AML-193 (cell line): Measurements from ENCODE around the gene SEMA4B.
"Not testable (repeated sequence)": the region's sequence is repeated elsewhere in the genome, so short reads cannot be mapped to it uniquely, and the experiment has no call there.

Source experiments
- DNase-seq, 2 experiments: peaks; one replicate each; lab custom pipeline; 2025; lab: John Stamatoyannopoulos, UW

The SEMA4B gene

DNA sequence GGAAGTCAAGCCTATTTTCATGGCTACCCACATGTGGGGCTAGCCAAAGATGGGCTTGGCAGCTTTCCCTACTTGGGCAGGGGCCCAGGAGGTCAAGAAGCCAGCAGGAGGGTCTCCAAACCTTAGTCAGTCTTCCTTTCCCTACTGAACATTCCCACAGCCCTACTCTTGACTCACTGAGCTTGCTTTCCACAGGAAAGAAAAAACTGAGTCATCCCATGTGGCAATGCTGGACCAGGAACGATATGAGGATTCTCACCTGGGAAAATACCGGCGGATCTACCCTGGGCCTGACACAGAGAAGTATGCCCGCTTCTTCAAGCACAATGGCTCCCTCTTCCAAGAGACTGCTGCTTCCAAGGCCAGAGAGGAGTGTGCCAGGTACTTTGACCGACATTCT is 60.7 kb downstream of the SEMA4B start:
- no peak for DNase-seq

DNA sequence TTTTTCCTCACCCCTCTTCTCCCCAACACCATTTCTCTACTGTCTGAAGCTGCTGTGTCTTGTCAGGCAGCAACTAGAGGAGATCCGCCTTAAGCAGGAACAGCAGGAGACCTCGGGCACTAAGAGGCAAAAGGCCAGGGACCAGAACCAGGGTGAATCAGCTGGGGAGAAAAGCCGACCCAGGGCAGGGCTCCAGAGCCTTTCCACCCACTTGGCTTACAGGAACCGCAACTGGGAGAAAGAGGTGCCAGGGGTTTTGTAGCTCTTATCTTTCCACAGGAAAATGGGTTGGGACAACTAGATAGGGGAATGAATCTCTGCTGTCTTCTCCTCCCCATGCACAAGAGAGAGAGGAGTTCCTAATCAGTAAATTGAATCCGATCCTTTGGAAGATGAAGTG is 61.3 kb downstream of the SEMA4B start:
- no peak for DNase-seq

DNA sequence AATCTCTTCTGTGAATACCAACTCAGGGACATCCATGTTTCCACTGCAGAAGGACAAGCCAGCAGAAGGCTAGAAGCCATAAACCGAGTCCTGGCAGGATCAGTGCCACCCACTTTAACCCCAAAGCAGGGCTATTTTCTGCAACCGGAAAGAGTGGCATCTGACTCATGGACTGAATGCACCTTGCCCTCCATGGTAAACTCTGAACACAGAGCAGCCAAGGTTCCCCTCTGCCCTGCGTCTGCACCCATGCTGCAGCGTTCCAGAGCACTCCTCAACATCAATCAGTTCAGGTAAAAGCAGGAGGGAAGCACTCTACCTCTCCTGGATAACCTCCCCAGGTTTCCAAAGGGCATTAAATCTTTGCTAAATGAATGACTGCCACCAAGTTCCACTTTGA is 63.5 kb downstream of the SEMA4B start:
- peak; percentile 14 to 43 for DNase-seq

DNA sequence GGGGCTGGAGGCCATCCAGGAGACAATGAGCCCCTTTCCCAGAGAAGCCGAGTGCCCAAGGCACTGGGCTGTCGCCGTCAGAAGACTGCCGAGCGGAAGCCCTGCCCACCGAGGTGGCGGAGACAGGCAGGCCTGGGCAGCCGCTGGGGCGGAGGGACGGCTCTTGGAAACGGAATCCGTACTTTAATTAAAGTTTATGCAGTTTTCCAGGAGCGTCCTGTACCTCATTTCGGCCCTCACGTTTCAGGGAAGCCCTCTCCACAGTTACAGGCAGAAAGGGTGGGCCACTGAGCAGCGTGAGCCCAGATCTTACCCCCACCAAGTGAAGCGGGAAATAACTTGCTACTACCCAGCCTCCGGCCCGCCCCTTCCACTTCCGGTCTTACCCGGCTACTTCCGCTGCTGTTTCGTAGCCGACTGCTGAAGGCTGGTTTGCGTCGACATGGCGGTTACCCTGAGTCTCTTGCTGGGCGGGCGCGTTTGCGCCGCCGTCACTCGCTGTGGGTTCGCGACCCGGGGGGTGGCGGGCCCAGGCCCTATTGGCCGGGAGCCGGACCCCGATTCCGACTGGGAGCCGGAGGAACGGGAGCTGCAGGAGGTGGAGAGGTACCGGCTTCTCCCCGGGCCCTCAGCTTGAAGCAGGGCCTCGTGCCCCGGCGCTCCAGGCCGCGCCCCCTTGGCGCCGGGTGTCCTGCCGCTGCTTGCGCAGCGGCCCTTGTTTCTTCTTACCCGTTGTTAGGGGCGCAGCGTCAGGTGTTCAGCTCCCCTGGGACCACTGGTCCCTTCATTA is 64.3 kb downstream of the SEMA4B start, which contains the start of gene NGRN:
NGRN (plus strand) TSS at position 402 of the 790 bp plus-strand sequence; CDS start at position 443, 41 bp downstream.
- DNase-seq, result peak; percentile 82 to 84

GRCh38 chr15:90266061-90266431 is 64.9 kb downstream of the SEMA4B start:
- peak; percentile 30 to 34 for DNase-seq

- DNase-seq, result no peak
Measured at GRCh38 chr15:90266485-90266884, 65.4 kb downstream of the SEMA4B start.

- DNase-seq, result no peak
Measured at GRCh38 chr15:90268415-90268814, 67.3 kb downstream of the SEMA4B start.

DNA sequence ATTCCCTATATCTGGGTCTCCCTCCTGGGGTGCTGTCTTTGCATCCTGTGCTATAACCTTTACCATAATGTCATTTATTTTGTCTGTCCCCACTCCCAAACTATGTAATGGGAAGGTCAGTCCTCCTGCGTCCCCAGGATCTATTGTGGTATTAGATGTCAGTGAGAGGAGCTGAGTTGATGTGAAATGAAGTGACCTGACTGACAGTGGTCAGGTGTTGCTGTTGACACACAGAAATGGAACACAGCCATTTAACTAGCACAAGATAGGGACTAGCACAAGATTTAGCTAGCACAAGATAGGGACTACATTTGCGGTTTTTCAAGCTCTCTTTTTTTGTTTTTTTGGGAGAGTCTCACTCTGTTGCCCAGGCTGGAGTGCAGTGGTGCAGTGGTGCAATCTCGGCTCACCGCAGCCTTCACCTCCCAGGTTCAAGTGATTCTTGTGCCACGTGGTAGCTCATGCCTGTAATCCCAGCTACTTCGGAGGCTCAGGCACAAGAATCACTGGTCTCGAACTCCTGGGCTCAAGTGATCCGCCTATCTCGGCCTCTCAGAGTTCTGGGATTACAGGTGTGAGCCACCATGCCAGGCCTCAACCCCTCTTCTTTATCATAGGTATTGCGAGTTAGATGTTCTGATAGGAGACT is 69.5 kb downstream of the SEMA4B start:
- no peak for DNase-seq

DNA sequence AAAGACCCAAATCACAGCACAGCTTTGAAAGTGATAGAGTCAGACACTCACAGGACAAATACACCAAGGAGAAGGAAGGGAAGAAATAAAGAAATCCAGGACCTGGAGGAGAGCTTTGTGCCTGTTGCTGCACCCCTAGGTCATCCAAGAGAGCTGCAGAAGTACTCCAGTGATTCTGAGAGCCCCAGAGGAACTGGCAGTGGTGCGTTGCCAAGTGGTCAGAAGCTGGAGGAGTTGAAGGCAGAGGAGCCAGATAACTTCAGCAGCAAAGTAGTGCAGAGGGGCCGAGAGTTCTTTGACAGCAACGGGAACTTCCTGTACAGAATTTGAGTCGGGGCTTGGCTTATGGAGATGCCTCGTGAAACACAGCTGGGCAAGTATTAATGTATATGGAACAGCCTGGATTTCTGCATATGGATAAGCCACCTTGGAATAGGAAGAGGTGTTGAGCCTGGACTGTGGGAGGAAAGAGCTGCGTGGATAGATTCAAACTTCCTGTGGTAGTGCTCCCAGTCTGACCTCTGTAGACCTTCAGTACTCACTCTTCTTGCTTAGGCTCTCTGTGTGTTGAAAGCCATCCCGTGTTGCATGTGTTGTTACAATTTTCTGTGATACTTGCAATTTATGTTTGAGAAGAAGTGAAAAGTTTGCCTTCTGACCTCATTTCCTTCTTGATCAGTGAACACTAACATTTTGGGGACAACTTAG is 70.5 kb downstream of the SEMA4B start:
- no peak for DNase-seq

GRCh38 chr15:90278467-90278866 is 77.3 kb downstream of the SEMA4B start:
- DNase-seq, result not testable (repeated sequence)
